Stomach (tissue), 4 donors: ENCODE data around the gene CBX7.

Experiments
- CTCF ChIP-seq, 7 experiments: fragments of 450-650 bp in 4 of 7; fragments of 200-600 bp in 3 of 7; sonication (generic) in 3 of 7; IDR thresholded peaks; one replicate each; pipeline ENCODE4 v1.5.1; 2016 to 2019; ENCODE audit warnings: antibody characterized with exemption in 7 of 7, control low read depth in 2 of 7, mild to moderate bottlenecking in 1 of 7
- EP300 ChIP-seq: sonication (generic); formaldehyde crosslinking; IDR thresholded peaks from one replicate; pipeline ENCODE4 v1.6.1; 2017; ENCODE audit warnings: antibody characterized with exemption
- POLR2A ChIP-seq, 4 donors: fragments of 450-650 bp; IDR thresholded peaks; one replicate each; pipeline ENCODE4 v1.6.1; 2016; ENCODE audit warnings: antibody characterized with exemption in 4 of 4, control low read depth in 2 of 4, mild to moderate bottlenecking in 1 of 4, moderate library complexity in 1 of 4
- POLR2AphosphoS5 ChIP-seq, 3 donors: sonication (generic); formaldehyde crosslinking; IDR thresholded peaks; one replicate each; pipeline ENCODE4 v1.6.1; 2016; ENCODE audit warnings: antibody characterized with exemption in 3 of 3

DNA sequence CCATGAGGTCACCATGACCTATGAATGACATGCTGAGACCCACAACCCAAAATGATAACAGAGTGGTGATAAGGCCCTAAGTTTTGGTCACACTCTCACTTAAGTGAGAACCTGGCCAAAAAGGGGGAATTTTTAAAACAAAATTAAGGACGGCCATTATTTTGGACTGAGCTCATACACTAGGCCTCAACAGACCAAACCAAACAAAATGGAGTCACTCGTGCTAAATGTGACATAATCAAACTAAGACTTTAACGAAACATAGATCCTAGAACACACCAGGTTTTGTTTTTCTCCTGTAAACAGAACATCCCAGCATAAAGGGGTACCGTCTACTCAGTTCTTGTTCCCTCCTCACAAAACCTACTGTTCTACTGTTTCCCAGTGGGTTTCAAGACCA lies 44.0 kb downstream of the CBX7 start:
- no peak for TF ChIP-seq POLR2A (IDR thresholded peaks at IDR 0.05)
- TF ChIP-seq CTCF (IDR thresholded peaks at IDR 0.05): no peak
- no peak for TF ChIP-seq EP300
- TF ChIP-seq POLR2AphosphoS5 (IDR thresholded peaks at IDR 0.05): no peak
